Neural cell (in vitro differentiated cells): ENCODE results near the gene FHOD3.

Experiments
- EZH2 ChIP-seq: fragments of 200-600, 300-800 bp; shearing (Covaris generic), sonication (generic); IDR thresholded peaks from 2 replicates; pipeline ENCODE4 v1.6.1; 2014; ENCODE audit warnings: antibody characterized with exemption, low read length, borderline replicate concordance, mild to moderate bottlenecking; ENCODE audit not compliant: insufficient read depth, poor library complexity, severe bottlenecking
- POLR2AphosphoS5 ChIP-seq: IDR thresholded peaks from 2 replicates; pipeline ENCODE4 v1.6.1; 2012
- SMC3 ChIP-seq: fragments of 450-650 bp; conservative IDR thresholded peaks from 2 replicates; pipeline ENCODE4 v1.6.1; 2014; ENCODE audit warnings: antibody characterized with exemption, mild to moderate bottlenecking, moderate library complexity; ENCODE audit not compliant: poor library complexity
- TAF1 ChIP-seq: IDR thresholded peaks from 2 replicates; pipeline ENCODE4 v1.6.1; 2012; ENCODE audit warnings: low read depth
- TF ChIP-seq, protein P1 (sequence below): fragments of 450-650 bp; IDR thresholded peaks from 2 replicates; pipeline ENCODE4 v1.5.1; 2014; ENCODE audit warnings: antibody characterized with exemption, mild to moderate bottlenecking, moderate library complexity; ENCODE audit not compliant: poor library complexity, severe bottlenecking
- TF ChIP-seq, protein P2 (sequence below): IDR thresholded peaks from 2 replicates; pipeline ENCODE4 v1.6.1; 2012; ENCODE audit warnings: borderline replicate concordance

DNA sequence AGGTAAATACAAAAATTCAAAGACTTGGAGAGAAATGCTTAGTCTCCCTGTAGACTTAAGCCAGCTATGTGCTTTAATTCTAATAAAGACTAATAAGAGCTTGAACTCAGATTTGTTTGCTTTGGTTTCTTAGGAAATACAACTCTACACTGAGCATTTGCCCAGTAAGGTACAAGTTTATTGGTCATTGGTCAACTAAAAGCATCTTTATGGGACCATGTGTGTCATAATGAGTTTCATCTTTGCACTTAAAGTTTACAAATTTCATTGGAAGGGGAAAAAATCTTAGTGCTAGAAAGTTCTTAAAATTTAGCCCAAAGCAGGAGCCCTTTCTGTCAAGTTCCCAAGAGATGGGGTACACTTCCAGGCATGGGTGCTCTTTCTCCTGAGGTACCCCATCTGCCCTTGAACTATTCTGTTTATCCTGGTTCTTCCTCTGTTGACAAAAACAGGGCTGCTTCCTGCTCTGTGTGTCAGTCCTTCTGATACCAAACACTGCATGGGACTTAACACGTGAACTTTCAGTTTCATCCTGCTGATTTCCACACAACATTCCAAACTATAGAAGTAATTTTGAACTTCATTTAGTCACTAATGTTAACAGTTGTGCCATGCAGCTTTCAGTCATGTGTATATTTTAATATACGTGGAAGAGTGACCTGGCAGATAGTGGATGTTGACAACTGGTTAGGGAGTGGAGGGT is 331.1 kb downstream of the FHOD3 start:
- TF ChIP-seq, protein P1, sequence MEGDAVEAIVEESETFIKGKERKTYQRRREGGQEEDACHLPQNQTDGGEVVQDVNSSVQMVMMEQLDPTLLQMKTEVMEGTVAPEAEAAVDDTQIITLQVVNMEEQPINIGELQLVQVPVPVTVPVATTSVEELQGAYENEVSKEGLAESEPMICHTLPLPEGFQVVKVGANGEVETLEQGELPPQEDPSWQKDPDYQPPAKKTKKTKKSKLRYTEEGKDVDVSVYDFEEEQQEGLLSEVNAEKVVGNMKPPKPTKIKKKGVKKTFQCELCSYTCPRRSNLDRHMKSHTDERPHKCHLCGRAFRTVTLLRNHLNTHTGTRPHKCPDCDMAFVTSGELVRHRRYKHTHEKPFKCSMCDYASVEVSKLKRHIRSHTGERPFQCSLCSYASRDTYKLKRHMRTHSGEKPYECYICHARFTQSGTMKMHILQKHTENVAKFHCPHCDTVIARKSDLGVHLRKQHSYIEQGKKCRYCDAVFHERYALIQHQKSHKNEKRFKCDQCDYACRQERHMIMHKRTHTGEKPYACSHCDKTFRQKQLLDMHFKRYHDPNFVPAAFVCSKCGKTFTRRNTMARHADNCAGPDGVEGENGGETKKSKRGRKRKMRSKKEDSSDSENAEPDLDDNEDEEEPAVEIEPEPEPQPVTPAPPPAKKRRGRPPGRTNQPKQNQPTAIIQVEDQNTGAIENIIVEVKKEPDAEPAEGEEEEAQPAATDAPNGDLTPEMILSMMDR = no peak
- TF ChIP-seq SMC3 (no peak), EZH2 (no peak), TAF1 (no peak), POLR2AphosphoS5 (no peak)
- TF ChIP-seq, protein P2, sequence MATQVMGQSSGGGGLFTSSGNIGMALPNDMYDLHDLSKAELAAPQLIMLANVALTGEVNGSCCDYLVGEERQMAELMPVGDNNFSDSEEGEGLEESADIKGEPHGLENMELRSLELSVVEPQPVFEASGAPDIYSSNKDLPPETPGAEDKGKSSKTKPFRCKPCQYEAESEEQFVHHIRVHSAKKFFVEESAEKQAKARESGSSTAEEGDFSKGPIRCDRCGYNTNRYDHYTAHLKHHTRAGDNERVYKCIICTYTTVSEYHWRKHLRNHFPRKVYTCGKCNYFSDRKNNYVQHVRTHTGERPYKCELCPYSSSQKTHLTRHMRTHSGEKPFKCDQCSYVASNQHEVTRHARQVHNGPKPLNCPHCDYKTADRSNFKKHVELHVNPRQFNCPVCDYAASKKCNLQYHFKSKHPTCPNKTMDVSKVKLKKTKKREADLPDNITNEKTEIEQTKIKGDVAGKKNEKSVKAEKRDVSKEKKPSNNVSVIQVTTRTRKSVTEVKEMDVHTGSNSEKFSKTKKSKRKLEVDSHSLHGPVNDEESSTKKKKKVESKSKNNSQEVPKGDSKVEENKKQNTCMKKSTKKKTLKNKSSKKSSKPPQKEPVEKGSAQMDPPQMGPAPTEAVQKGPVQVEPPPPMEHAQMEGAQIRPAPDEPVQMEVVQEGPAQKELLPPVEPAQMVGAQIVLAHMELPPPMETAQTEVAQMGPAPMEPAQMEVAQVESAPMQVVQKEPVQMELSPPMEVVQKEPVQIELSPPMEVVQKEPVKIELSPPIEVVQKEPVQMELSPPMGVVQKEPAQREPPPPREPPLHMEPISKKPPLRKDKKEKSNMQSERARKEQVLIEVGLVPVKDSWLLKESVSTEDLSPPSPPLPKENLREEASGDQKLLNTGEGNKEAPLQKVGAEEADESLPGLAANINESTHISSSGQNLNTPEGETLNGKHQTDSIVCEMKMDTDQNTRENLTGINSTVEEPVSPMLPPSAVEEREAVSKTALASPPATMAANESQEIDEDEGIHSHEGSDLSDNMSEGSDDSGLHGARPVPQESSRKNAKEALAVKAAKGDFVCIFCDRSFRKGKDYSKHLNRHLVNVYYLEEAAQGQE = no peak
